NCI-H510A treated with DMSO at 0.1 percent for 48 hours (cell line): ENCODE data around the gene MTM1.

Experiments
- DNase-seq: peaks from one replicate; lab custom pipeline; 2025; lab: John Stamatoyannopoulos, UW

Gene MTM1

GRCh38 chrX:150602743-150603142, 34.3 kb downstream of the MTM1 start:
- DNase-seq: no peak

GRCh38 chrX:150605603-150606002, 37.2 kb downstream of the MTM1 start:
- no peak for DNase-seq

GRCh38 chrX:150607201-150607600, 38.8 kb downstream of the MTM1 start:
- DNase-seq: no peak

- DNase-seq: no peak
Observed at GRCh38 chrX:150610043-150610442, 41.6 kb downstream of the MTM1 start.

- DNase-seq: no peak
Observed at GRCh38 chrX:150610446-150610845, 42.0 kb downstream of the MTM1 start.

- DNase-seq: no peak
Observed at GRCh38 chrX:150615356-150615755, 46.9 kb downstream of the MTM1 start.

GRCh38 chrX:150616179-150616862, 47.9 kb downstream of the MTM1 start:
- DNase-seq: no peak

GRCh38 chrX:150616863-150617198, 48.4 kb downstream of the MTM1 start:
- no peak for DNase-seq

GRCh38 chrX:150621652-150622051, 53.2 kb downstream of the MTM1 start:
- DNase-seq: no peak

- no peak for DNase-seq
Observed at GRCh38 chrX:150623583-150623982, 55.2 kb downstream of the MTM1 start.

- DNase-seq: no peak
Observed at GRCh38 chrX:150625097-150625496, 56.7 kb downstream of the MTM1 start.

GRCh38 chrX:150625875-150626274, 57.5 kb downstream of the MTM1 start:
- no peak for DNase-seq

GRCh38 chrX:150627957-150628356, 59.5 kb downstream of the MTM1 start:
- DNase-seq: no peak

- no peak for DNase-seq
Observed at GRCh38 chrX:150635952-150636351, 67.5 kb downstream of the MTM1 start.

- no peak for DNase-seq
Observed at GRCh38 chrX:150642423-150642822, 74.0 kb downstream of the MTM1 start.

- no peak for DNase-seq
Observed at GRCh38 chrX:150643271-150643670, 74.8 kb downstream of the MTM1 start.

GRCh38 chrX:150643958-150644357, 75.5 kb downstream of the MTM1 start:
- DNase-seq: no peak

GRCh38 chrX:150644422-150644821, 76.0 kb downstream of the MTM1 start:
- no peak for DNase-seq

- DNase-seq: no peak
Observed at GRCh38 chrX:150647331-150647730, 78.9 kb downstream of the MTM1 start.

GRCh38 chrX:150648296-150648940, 80.0 kb downstream of the MTM1 start:
- DNase-seq: no peak

- DNase-seq: no peak
Observed at GRCh38 chrX:150649096-150649870, 80.9 kb downstream of the MTM1 start.

- DNase-seq: no peak
Observed at GRCh38 chrX:150651906-150652305, 83.5 kb downstream of the MTM1 start.

- no peak for DNase-seq
Observed at GRCh38 chrX:150655788-150656187, 87.4 kb downstream of the MTM1 start.
